SK-N-SH treated with all-trans-retinoic acid at 6 μM for 48 hours (cell line): ENCODE results near the gene ATP9A.

Experiments
- ATAC-seq: fragments of 200-7000 bp; cut with Tn5 transposase; 3 replicates; pipeline ENCODE4 v1.9.1; 2020; ENCODE audit warnings: mild to moderate bottlenecking, moderate library complexity
- ARNTL ChIP-seq: fragments of 450-650 bp; formaldehyde crosslinking; IDR thresholded peaks from 2 replicates; pipeline ENCODE4 v1.5.0; 2020; ENCODE audit warnings: low read depth, mild to moderate bottlenecking, moderate library complexity, borderline replicate concordance
- BACH2 ChIP-seq: fragments of 250-450 bp; sonication (Bioruptor Pico); IDR thresholded peaks from 2 replicates; pipeline ENCODE4 v1.9.0; 2021; ENCODE audit warnings: mild to moderate bottlenecking, borderline replicate concordance
- CSDC2 ChIP-seq: fragments of 250-450 bp; sonication (Bioruptor Pico); IDR thresholded peaks from 2 replicates; pipeline ENCODE4 v1.5.0; 2020; ENCODE audit warnings: mild to moderate bottlenecking, moderate library complexity
- ESRRG ChIP-seq: fragments of 250-450 bp; sonication (Bioruptor Pico); IDR thresholded peaks from 2 replicates; pipeline ENCODE4 v1.6.1; 2021; ENCODE audit warnings: mild to moderate bottlenecking
- GLIS3 ChIP-seq: fragments of 250-450 bp; sonication (Bioruptor Pico); IDR thresholded peaks from 2 replicates; pipeline ENCODE4 v1.5.0; 2020; ENCODE audit warnings: mild to moderate bottlenecking, moderate library complexity
- ISL1 ChIP-seq: fragments of 250-450 bp; sonication (Bioruptor Pico); IDR thresholded peaks from 2 replicates; pipeline ENCODE4 v2.1.2; 2022; ENCODE audit warnings: mild to moderate bottlenecking, moderate library complexity
- PATZ1 ChIP-seq: fragments of 250-450 bp; sonication (Bioruptor Pico); IDR thresholded peaks from 2 replicates; pipeline ENCODE4 v1.8.0; 2020; ENCODE audit warnings: mild to moderate bottlenecking, moderate library complexity, borderline replicate concordance
- RARB ChIP-seq: fragments of 250-450 bp; sonication (Bioruptor Pico); IDR thresholded peaks from 2 replicates; pipeline ENCODE4 v1.8.0; 2021; ENCODE audit warnings: mild to moderate bottlenecking, moderate library complexity
- SNAI2 ChIP-seq: fragments of 250-450 bp; sonication (Bioruptor Pico); IDR thresholded peaks from 2 replicates; pipeline ENCODE4 v1.5.0; 2020; ENCODE audit warnings: mild to moderate bottlenecking, moderate library complexity
- TCF4 ChIP-seq: fragments of 250-450 bp; sonication (Bioruptor Pico); IDR thresholded peaks from 2 replicates; pipeline ENCODE4 v1.8.0; 2021; ENCODE audit warnings: mild to moderate bottlenecking, moderate library complexity, borderline replicate concordance
- TOX ChIP-seq: fragments of 250-450 bp; sonication (Bioruptor Pico); IDR thresholded peaks from 2 replicates; pipeline ENCODE4 v1.8.0; 2021; ENCODE audit warnings: mild to moderate bottlenecking, moderate library complexity, borderline replicate concordance
- ZC3H10 ChIP-seq: fragments of 250-450 bp; sonication (Bioruptor Pico); IDR thresholded peaks from 2 replicates; pipeline ENCODE4 v1.5.1; 2021; ENCODE audit warnings: mild to moderate bottlenecking, moderate library complexity
- ZFP3 ChIP-seq: fragments of 250-450 bp; sonication (Bioruptor Pico); IDR thresholded peaks from 2 replicates; pipeline ENCODE4 v1.5.0; 2020; ENCODE audit warnings: mild to moderate bottlenecking, moderate library complexity
- ZFP30 ChIP-seq: fragments of 450-650 bp; formaldehyde crosslinking; IDR thresholded peaks from 2 replicates; pipeline ENCODE4 v1.5.0; 2022; ENCODE audit warnings: mild to moderate bottlenecking, moderate library complexity
- ZNF565 ChIP-seq: fragments of 450-650 bp; formaldehyde crosslinking; conservative IDR thresholded peaks from 2 replicates; pipeline ENCODE4 v1.5.0; 2020; ENCODE audit warnings: low read depth, mild to moderate bottlenecking, moderate library complexity
- ZNF70 ChIP-seq: fragments of 450-650 bp; formaldehyde crosslinking; IDR thresholded peaks from 2 replicates; pipeline ENCODE4 v1.5.0; 2020; ENCODE audit warnings: mild to moderate bottlenecking, moderate library complexity
- ZNF8 ChIP-seq: fragments of 450-650 bp; formaldehyde crosslinking; IDR thresholded peaks from 2 replicates; pipeline ENCODE4 v1.5.0; 2020; ENCODE audit warnings: mild to moderate bottlenecking, moderate library complexity
- TF ChIP-seq, protein P1 (sequence below): fragments of 250-450 bp; sonication (Bioruptor Pico); IDR thresholded peaks from 2 replicates; pipeline ENCODE4 v1.8.0; 2021; ENCODE audit warnings: low read depth, mild to moderate bottlenecking, moderate library complexity, borderline replicate concordance
- TF ChIP-seq, protein P2 (sequence below): fragments of 250-450 bp; sonication (Bioruptor Pico); IDR thresholded peaks from 2 replicates; pipeline ENCODE4 v1.5.1; 2020; ENCODE audit warnings: low read depth, mild to moderate bottlenecking, moderate library complexity

Gene ATP9A

DNA sequence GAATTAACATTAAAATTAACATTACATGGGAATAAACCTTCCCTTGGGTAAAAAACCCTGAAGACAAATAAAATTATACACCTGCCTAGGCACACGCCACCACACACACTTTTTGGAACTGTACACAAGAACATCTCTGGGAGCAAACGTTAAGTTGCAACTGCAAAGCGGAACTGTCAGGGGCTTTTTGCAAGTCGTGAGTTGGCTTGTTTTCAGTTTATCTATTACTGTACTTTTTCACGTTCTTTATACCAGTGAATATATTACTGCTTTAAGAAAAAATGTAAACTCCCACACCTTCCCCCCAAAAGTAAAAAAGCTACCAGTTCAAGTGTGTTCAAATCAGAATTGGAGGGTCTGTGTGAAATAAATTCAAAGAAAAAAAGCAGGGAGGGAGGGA, 160.1 kb downstream of the ATP9A start:
- TF ChIP-seq ZC3H10 (CRISPR knock-in tag) (no peak), PATZ1 (CRISPR knock-in tag) (no peak), ESRRG (CRISPR knock-in tag) (no peak), ARNTL (no peak), RARB (CRISPR knock-in tag) (no peak), ZFP30 (no peak), ISL1 (CRISPR knock-in tag) (no peak), ZFP3 (CRISPR knock-in tag) (no peak)
- no peak for ATAC-seq

- TF ChIP-seq GLIS3 (CRISPR knock-in tag) (no peak), ZFP30 (no peak), ZNF565 (CRISPR knock-in tag) (no peak), RARB (CRISPR knock-in tag) (no peak), PATZ1 (CRISPR knock-in tag) (no peak), TCF4 (no peak), ESRRG (CRISPR knock-in tag) (no peak), ZC3H10 (CRISPR knock-in tag) (no peak)
- TF ChIP-seq, protein P1, sequence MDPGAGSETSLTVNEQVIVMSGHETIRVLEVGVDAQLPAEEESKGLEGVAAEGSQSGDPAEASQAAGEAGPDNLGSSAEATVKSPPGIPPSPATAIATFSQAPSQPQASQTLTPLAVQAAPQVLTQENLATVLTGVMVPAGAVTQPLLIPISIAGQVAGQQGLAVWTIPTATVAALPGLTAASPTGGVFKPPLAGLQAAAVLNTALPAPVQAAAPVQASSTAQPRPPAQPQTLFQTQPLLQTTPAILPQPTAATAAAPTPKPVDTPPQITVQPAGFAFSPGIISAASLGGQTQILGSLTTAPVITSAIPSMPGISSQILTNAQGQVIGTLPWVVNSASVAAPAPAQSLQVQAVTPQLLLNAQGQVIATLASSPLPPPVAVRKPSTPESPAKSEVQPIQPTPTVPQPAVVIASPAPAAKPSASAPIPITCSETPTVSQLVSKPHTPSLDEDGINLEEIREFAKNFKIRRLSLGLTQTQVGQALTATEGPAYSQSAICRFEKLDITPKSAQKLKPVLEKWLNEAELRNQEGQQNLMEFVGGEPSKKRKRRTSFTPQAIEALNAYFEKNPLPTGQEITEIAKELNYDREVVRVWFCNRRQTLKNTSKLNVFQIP (CRISPR knock-in tag) = no peak
- no peak for ATAC-seq
Observed at GRCh38 chr20:51607170-51607569, 161.0 kb downstream of the ATP9A start.

DNA sequence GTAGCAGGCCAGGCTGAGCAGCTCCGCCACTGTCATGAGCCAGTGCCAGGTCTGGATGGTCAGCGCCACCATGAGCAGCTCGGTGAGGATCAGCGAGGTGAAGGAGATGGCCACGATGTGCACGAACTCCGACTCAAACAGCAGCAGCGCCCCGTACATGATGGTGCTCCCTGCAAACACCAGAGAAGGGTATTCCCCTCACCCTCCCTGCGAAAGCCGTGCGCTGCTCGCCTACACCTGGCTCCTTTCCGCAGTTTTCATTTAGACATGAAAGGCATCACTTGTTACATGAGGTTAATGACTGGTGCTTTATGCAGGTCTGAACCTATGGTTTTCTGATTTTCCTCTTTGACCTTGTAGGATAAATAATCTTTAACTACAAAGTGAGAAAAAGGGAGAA, 163.3 kb downstream of the ATP9A start:
- TF ChIP-seq TCF4 = no peak
- TF ChIP-seq ZNF8 (CRISPR knock-in tag) = no peak
- no peak for TF ChIP-seq BACH2 (CRISPR knock-in tag)
- no peak for TF ChIP-seq GLIS3 (CRISPR knock-in tag)
- TF ChIP-seq ZNF565 (CRISPR knock-in tag) = no peak
- TF ChIP-seq, protein P1 (CRISPR knock-in tag) = no peak
- no peak for TF ChIP-seq SNAI2 (CRISPR knock-in tag)
- no peak for TF ChIP-seq ZNF70 (CRISPR knock-in tag)
- no peak for TF ChIP-seq ZFP3 (CRISPR knock-in tag)
- no peak for ATAC-seq

GRCh38 chr20:51602131-51602530, 166.1 kb downstream of the ATP9A start:
- ATAC-seq = no peak
- no peak for TF ChIP-seq ZFP3 (CRISPR knock-in tag)

- no peak for ATAC-seq
- TF ChIP-seq ZFP30 (no peak), RARB (CRISPR knock-in tag) (no peak), ZNF8 (CRISPR knock-in tag) (no peak), ZNF565 (CRISPR knock-in tag) (no peak), TCF4 (no peak), PATZ1 (CRISPR knock-in tag) (no peak), ZNF70 (CRISPR knock-in tag) (no peak), ISL1 (CRISPR knock-in tag) (no peak), ARNTL (no peak), CSDC2 (CRISPR knock-in tag) (no peak), BACH2 (CRISPR knock-in tag) (no peak), TOX (no peak)
- TF ChIP-seq, protein P1 (CRISPR knock-in tag) = no peak
- TF ChIP-seq, protein P2, sequence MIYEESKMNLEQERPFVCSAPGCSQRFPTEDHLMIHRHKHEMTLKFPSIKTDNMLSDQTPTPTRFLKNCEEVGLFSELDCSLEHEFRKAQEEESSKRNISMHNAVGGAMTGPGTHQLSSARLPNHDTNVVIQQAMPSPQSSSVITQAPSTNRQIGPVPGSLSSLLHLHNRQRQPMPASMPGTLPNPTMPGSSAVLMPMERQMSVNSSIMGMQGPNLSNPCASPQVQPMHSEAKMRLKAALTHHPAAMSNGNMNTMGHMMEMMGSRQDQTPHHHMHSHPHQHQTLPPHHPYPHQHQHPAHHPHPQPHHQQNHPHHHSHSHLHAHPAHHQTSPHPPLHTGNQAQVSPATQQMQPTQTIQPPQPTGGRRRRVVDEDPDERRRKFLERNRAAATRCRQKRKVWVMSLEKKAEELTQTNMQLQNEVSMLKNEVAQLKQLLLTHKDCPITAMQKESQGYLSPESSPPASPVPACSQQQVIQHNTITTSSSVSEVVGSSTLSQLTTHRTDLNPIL (CRISPR knock-in tag) = no peak
Observed at GRCh38 chr20:51600950-51601349, 167.2 kb downstream of the ATP9A start.
